Measurements from ENCODE around the gene HERPUD1. TPM values are rescaled to one million over a fixed set of nuclear protein-coding genes. Genes with fewer than 3 reads are reported as not detected.

HERPUD1 gene
- total RNA-seq, 4 donors from 2014 or later: 143 to 274 (median 161) TPM

DNA sequence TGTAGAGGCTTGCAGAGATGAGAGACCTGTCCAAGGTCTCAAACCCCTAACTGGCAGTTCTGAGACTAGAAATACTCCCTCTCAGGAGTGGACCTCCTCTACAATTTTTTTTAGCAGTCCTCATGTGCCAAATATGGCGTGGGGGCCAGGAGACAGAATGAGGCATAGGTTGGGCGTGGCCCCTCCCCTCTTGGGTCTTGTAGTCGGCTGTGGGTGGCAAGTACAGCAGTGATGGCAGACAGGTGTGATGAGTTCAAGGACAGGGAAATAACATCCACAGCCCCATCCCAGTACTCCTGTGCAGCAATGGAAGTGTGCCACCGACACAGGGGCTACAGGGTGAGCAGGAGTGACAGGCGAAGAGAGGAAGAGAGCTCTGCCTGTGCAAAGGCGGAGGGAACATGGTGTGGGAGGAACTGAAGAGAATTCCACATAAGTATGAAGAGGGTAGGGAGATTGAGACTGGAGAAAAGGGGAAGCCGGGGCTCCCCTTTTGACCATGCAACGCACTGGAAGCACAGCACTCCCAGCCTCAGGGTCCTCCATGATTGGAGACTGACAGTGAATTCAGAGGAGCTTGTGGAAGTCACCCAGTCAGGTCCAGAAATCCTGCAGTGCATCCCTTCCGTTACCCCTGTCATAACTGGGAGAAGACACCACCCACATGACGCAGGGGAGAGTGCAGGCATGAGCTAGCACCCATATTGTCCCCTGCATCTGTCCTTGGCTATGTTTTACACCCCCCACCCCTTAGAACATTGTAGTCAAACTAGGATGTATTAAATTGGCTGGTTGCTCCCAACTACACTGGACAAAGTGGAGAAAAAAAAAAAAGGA lies 15.0 kb downstream of the HERPUD1 start:
- DNase-seq (ENCODE audit: low spot score in 2 of 2): no peak
- Histone ChIP-seq H3K4me3 (no peak overlapping the region), H3K27me3 (no peaks in the 10 kb centered on the region), H3K9me3 (no peaks in the 10 kb centered on the region), H3K27ac (peak overlapping the region in 1 of 4 donors; percentile 23), H3K36me3 (peaks cover 7 to 76% (median 29%) of the 10 kb centered on the region in 3 donors), H3K4me1 (peaks cover 0 to 39% (median 4%) of the 10 kb centered on the region in 4 donors)
- TF ChIP-seq POLR2A (IDR thresholded peaks at IDR 0.05) (no peak), EP300 (IDR thresholded peaks at IDR 0.05) (no peak)
- TF ChIP-seq, protein P1, sequence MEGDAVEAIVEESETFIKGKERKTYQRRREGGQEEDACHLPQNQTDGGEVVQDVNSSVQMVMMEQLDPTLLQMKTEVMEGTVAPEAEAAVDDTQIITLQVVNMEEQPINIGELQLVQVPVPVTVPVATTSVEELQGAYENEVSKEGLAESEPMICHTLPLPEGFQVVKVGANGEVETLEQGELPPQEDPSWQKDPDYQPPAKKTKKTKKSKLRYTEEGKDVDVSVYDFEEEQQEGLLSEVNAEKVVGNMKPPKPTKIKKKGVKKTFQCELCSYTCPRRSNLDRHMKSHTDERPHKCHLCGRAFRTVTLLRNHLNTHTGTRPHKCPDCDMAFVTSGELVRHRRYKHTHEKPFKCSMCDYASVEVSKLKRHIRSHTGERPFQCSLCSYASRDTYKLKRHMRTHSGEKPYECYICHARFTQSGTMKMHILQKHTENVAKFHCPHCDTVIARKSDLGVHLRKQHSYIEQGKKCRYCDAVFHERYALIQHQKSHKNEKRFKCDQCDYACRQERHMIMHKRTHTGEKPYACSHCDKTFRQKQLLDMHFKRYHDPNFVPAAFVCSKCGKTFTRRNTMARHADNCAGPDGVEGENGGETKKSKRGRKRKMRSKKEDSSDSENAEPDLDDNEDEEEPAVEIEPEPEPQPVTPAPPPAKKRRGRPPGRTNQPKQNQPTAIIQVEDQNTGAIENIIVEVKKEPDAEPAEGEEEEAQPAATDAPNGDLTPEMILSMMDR (IDR thresholded peaks at IDR 0.05): no peak
- 80 to 83% methylated on average over 10 of the region's 10 CpGs for WGBS, 2 donors

DNA sequence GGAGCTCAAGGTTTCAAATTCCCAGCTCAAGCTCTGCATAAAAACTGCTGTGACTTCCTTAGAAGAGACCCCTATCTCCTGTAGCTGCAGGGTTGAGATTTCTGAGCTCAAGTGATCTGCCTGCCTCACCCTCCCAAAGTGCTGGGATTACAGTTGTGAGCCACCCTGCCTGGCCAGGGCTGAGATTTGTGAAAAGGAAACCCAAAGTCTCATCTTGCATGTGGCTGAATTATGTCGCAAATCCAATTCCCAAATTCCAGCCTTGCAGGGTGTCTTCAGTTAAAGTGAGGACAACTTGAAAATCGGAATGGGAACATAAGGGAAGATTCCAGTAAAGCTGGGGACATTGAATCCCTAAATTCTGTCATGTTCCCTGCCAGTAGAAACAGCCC lies 15.7 kb downstream of the HERPUD1 start:
- no peak for DNase-seq (ENCODE audit: low spot score in 2 of 2)
- peaks cover 7 to 70% (median 22%) of the 10 kb centered on the region in 3 donors for H3K36me3 ChIP-seq
- H3K27me3 ChIP-seq: no peaks in the 10 kb centered on the region
- 88% methylated on average over 2 of the region's 2 CpGs for WGBS, 2 donors
- H3K9me3 ChIP-seq: no peaks in the 10 kb centered on the region
- no peak overlapping the region for H3K27ac ChIP-seq
- peaks cover 0 to 38% (median 4%) of the 10 kb centered on the region in 4 donors for H3K4me1 ChIP-seq
- H3K4me3 ChIP-seq: no peak overlapping the region
- TF ChIP-seq EP300 (IDR thresholded peaks at IDR 0.05): no peak
- TF ChIP-seq, protein P1 (IDR thresholded peaks at IDR 0.05): no peak
- no peak for TF ChIP-seq POLR2A (IDR thresholded peaks at IDR 0.05)

DNA sequence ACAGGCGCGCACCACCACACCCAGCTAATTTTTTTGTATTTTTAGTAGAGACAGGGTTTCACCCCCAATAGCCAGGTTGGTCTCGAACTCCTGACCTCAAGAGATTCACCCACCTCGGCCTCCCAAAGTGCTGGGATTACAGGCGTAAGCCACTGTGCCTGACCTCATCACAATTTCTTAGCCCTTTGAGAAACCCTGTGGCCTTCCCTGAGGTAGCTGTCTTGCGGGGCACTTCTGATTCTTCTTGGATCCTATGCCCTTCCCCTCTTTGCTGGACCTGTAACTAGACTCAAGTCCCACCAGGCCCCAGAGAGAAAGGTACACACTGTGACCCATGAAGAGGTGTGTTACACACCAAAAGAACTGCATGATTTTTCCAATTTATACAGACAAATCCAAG lies 16.3 kb downstream of the HERPUD1 start:
- H3K27ac ChIP-seq: no peak overlapping the region
- H3K36me3 ChIP-seq: peaks cover 7 to 64% (median 16%) of the 10 kb centered on the region in 3 donors
- no peak for DNase-seq (ENCODE audit: low spot score in 2 of 2)
- H3K4me1 ChIP-seq: peaks cover 0 to 32% (median 4%) of the 10 kb centered on the region in 4 donors
- H3K27me3 ChIP-seq: no peaks in the 10 kb centered on the region
- TF ChIP-seq, protein P1 (IDR thresholded peaks at IDR 0.05): no peak
- TF ChIP-seq POLR2A (IDR thresholded peaks at IDR 0.05) (no peak), EP300 (IDR thresholded peaks at IDR 0.05) (no peak)
- 94 to 98% methylated on average over 6 of the region's 6 CpGs for WGBS, 2 donors
- H3K9me3 ChIP-seq: no peaks in the 10 kb centered on the region
- no peak overlapping the region for H3K4me3 ChIP-seq

DNA sequence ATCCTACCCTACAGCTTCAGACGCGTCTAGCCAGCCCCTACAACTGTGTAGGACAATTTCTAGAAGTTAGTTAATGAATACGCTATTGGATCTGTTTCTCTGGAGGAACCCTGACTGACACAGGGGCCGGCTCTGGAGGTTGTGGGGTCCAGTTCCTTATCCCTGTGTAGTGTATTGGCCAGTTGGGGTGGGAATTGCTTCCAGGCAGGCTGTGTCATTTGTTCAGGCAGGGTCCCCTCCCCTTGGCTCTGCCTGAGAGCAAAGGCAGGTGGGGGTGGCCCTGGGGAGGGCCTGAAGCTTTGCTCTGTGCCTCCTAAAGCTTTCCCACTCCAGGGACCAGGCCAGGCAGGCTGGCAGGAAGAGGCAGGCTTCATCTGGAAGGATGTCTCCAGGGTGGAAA lies 18.1 kb downstream of the HERPUD1 start:
- TF ChIP-seq EP300 (IDR thresholded peaks at IDR 0.05): no peak
- TF ChIP-seq, protein P1 (IDR thresholded peaks at IDR 0.05): no peak
- no peak for TF ChIP-seq POLR2A (IDR thresholded peaks at IDR 0.05)
- H3K4me3 ChIP-seq: no peak overlapping the region
- peaks cover 0 to 46% (median 2%) of the 10 kb centered on the region in 3 donors for H3K36me3 ChIP-seq
- no peak overlapping the region for H3K27ac ChIP-seq
- no peaks in the 10 kb centered on the region for H3K27me3 ChIP-seq
- peaks cover 0 to 16% (median 4%) of the 10 kb centered on the region in 4 donors for H3K4me1 ChIP-seq
- no peaks in the 10 kb centered on the region for H3K9me3 ChIP-seq
- no peak for DNase-seq (ENCODE audit: low spot score in 2 of 2)
- 75 to 85% methylated on average over 4 of the region's 4 CpGs for WGBS, 2 donors

DNA sequence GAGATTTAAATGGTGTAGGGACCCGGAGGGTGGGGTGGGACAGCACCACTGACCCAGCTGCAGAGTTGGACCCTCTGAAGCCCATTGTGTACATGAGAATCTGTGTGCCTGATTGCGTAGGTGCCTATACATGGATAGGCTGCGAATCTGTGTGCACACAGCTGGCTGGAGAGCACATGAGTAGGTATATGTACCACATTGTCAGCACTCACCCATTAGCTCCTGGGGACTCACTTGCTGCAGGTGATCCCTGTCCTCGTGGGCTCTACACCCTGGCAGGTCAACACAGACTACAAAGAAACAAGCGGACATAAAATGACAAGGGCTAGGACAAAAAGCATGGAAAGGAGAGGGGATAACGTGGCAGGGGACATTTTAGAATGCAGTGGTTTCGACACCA lies 18.5 kb downstream of the HERPUD1 start:
- WGBS, 2 donors: 86 to 88% methylated on average over 7 of the region's 7 CpGs
- DNase-seq (ENCODE audit: low spot score in 2 of 2): no peak
- Histone ChIP-seq H3K27me3 (no peaks in the 10 kb centered on the region), H3K9me3 (no peaks in the 10 kb centered on the region), H3K36me3 (peaks cover 0 to 42% (median 0%) of the 10 kb centered on the region in 3 donors), H3K4me3 (no peak overlapping the region), H3K27ac (no peak overlapping the region), H3K4me1 (peaks cover 0 to 12% (median 4%) of the 10 kb centered on the region in 4 donors)
- no peak for TF ChIP-seq POLR2A (IDR thresholded peaks at IDR 0.05)
- TF ChIP-seq EP300 (IDR thresholded peaks at IDR 0.05): no peak
- TF ChIP-seq, protein P1 (IDR thresholded peaks at IDR 0.05): no peak
